NOMO-1 treated with dmso at 0.1 percent for 144 hours (cell line): ENCODE results near the gene TNKS2.
A peak's percentile ranks its signal among the peaks of the same experiment; 100 is the strongest.

Experiments
- DNase-seq: peaks from one replicate; lab custom pipeline; 2025; ENCODE audit not compliant: unreplicated experiment; lab: John Stamatoyannopoulos, UW

Gene TNKS2

GRCh38 chr10:91864744-91865143, 66.5 kb downstream of the TNKS2 start:
- DNase-seq: no peak

GRCh38 chr10:91865562-91866081, 67.4 kb downstream of the TNKS2 start:
- DNase-seq: no peak

GRCh38 chr10:91875156-91875555, 76.9 kb downstream of the TNKS2 start:
- no peak for DNase-seq

- no peak for DNase-seq
Measured at GRCh38 chr10:91875779-91876178, 77.6 kb downstream of the TNKS2 start.

GRCh38 chr10:91879515-91880170, 81.4 kb downstream of the TNKS2 start:
- DNase-seq: no peak

- DNase-seq: no peak
Measured at GRCh38 chr10:91880310-91880709, 82.1 kb downstream of the TNKS2 start.

GRCh38 chr10:91883549-91884444, 85.6 kb downstream of the TNKS2 start:
- DNase-seq: no peak

GRCh38 chr10:91884536-91884935, 86.3 kb downstream of the TNKS2 start:
- DNase-seq: no peak

- DNase-seq: no peak
Measured at GRCh38 chr10:91885362-91886079, 87.3 kb downstream of the TNKS2 start.

GRCh38 chr10:91886954-91887271, 88.7 kb downstream of the TNKS2 start:
- DNase-seq: no peak

GRCh38 chr10:91887272-91888076, 89.2 kb downstream of the TNKS2 start:
- DNase-seq: no peak

GRCh38 chr10:91891125-91892001, 93.1 kb downstream of the TNKS2 start:
- no peak for DNase-seq

GRCh38 chr10:91893051-91893450, 94.8 kb downstream of the TNKS2 start:
- no peak for DNase-seq

GRCh38 chr10:91894261-91894685, 96.0 kb downstream of the TNKS2 start:
- DNase-seq: peak; percentile 5

GRCh38 chr10:91896212-91896756, 98.1 kb downstream of the TNKS2 start:
- DNase-seq: no peak

GRCh38 chr10:91897421-91897820, 99.2 kb downstream of the TNKS2 start:
- DNase-seq: no peak

GRCh38 chr10:91901784-91902677, 103.8 kb downstream of the TNKS2 start:
- DNase-seq: peak; percentile 78

GRCh38 chr10:91907033-91907594, 108.9 kb downstream of the TNKS2 start:
- no peak for DNase-seq
